CD4-positive, alpha-beta T cell treated with Interleukin-15 for 1 hour (primary cell): ENCODE measurements around the gene ZIC2.

Experiments
- DNase-seq: peaks from one replicate; pipeline ENCODE4 v3.0.0-alpha.2; 2020

The ZIC2 gene

GRCh38 chr13:99988529-99989275 lies 7.1 kb downstream of the ZIC2 start:
- DNase-seq, result no peak

DNA sequence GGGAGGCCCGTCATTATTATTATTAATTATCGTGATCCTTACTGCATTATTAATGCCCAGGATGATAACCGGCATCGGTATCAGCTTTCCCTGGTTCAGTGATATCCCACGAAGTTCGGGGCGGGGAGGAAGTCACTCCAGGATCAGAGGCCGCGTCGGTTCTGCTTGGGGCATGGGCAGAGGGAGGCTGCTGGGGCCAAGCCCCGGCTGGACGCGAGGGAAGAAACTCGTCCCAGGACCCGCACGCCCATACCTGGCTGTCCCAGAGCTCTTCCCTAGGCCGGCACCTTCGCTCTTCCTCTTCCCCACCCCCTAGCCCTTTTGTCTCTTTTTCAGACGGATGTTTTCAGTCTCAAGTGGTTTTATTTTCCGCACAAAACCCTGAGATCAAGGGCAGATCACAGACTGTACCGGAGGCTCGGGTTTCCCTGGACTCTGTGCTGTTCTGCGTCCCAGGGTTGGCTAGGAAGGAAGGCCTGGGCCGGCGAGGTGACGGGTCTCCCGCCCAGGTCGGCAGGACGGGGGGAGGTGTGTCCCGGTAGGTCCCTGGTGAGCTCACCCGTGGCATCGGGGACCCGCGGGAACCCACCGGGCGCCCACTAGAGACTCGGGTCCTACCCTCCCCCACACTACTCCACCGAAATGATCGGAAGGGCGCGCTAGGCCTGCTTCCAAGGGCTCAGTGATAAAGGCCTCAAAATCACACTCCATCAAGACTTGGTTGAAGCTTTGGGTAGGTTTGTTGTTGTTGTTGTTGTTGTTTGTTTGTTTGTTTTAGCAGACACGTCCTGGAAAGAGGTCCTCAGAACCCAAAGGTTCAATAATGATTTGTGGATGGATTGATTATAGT lies 7.9 kb downstream of the ZIC2 start:
- DNase-seq, result no peak

DNA sequence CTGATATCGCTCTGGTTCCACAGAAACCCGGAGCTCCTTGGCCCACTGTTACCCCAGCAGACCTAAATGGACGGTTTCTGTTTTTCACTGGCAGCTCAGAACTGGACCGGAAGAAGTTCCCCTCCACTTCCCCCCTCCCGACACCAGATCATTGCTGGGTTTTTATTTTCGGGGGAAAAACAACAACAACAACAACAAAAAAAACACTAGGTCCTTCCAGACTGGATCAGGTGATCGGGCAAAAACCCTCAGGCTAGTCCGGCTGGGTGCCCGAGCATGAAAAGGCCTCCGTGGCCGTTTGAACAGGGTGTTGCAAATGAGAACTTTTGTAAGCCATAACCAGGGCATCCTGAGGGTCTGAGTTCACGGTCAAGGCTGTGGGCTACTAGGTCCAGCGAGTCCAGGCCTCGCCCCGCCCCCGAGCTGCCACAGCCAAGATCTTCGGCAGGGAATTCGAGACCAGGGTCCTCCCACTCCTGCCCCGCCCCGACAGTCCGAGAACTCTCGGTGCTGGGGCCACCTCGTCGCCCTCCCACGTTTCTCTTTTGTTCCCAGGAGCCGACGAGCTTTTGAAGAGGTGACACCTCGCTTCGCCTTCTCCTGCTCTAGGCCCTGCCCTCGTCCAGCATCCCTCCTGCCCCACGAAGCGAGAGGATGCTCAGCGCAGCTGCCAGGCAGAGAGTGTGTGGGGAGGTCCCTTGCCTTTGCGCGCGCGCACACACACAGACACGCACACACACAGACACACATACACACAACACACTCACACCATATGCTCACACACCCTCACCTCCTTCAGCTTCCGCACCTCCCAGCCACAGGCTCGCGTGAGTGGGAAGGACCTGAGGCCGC lies 8.8 kb downstream of the ZIC2 start:
- no peak for DNase-seq

GRCh38 chr13:99991013-99991827 lies 9.6 kb downstream of the ZIC2 start:
- DNase-seq, result no peak

GRCh38 chr13:99991828-99992775 lies 10.5 kb downstream of the ZIC2 start:
- no peak for DNase-seq

DNA sequence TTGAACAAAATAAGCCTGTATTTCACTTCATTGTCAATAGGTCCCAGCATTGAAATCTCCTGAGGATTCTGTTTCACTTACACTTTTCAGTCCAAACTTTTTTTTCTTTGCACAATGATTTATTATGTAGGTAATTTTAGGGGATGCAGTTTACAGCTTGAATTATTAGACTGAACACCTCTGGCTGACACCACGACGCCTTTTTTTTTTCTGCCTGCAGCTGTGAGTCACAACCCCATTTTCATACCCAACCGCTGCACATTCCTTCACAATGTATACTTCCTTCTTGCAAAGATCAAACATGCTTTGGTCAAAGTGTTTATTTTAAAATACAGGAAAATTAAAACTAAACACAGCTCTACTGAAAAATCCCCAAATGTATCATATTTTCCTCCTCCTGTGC lies 11.4 kb downstream of the ZIC2 start:
- no peak for DNase-seq

DNA sequence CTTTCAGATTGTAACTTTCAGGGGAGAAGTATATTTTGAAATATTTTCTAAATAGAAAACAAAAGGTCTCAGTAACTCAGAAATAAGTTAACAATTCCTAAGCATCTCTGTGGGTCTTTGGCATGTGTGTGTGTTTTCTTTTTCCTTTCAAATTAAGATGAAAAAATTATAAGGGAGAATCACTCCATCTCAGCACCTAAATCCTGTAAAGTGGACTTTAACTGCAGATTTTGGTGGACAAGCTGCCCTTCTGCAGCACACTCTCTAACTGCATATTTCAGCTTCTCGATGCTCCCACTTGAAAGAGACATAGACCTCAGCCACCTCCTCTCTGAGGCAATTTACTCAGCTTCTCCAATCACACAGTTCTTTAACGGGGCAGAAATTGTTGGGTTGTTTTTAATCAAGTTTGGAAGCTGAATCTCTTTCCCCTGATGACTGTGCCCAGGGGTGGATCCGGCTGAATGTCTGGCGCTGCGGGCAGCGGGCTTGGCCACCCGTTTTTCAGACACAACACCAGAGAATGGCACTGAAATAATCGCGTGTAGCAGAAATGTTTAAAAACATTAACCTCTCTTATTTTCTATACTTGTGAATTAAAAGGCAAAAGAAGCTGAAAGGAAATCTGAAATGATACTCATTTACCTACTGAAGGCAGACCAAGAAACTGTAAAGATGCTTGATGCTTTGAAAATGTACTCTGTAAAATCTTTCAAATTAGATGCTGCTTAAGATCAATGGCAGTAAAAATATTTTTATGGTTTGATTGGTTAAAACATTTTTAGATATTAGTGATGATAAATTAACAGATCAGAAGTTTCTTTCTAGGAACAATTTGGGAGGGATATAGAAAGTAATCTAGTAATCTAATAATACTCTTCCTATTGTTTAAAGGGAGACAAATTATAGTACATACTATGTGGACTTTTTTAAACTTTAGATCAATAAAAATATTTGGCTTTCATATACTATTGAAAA lies 12.4 kb downstream of the ZIC2 start:
- no peak for DNase-seq

GRCh38 chr13:99994638-99995020 lies 13.0 kb downstream of the ZIC2 start:
- DNase-seq, result no peak

DNA sequence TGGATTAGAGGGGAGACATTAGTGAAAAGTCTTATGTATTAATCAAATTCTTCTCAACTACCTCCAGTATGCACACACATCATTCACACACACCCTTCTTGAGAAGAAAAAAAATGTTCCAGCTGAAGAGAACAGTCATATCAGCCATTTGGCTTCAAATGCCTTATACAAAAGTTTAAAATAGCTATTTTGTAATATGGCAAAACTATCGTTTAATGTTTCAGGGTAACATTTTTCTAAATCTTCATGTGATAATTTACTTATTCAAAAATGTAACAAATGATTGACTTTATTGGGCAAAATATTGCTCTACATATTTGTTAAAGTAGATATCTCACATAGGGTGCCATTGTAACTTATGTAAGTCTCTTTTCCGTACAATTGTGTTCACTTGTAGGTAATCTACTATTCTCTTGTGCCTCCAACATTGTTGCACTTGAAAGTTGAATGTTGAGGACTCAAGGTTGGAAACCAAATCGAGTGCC lies 13.6 kb downstream of the ZIC2 start:
- DNase-seq, result no peak

GRCh38 chr13:99995589-99996380 lies 14.2 kb downstream of the ZIC2 start:
- DNase-seq, result no peak

- DNase-seq, result no peak
Measured at GRCh38 chr13:99996381-99996973, 14.9 kb downstream of the ZIC2 start.

DNA sequence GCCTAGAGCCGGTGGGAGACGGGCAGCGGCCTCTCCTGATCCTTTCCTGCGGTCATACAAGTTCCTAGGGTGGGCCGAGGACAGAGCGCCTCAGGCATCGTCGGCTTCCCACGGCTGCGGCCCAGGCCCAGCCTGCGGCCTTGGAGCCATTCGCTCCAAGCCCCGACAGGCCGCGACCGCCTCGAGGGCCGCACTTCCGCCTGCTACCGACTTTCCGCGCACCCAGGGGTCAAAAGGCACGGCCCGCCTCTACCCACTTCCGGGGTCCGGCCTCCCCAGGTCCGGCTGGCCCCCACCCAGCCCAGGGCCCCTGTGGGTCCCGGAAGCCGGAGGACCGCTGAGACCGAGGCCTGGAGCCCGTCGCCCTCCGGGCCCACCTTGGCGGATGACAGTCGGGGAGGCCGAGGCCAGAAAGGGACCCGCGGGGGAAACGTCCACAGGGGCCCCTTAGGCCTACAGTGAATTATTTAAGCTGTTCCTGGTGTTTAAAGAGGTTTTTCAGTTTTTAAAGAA lies 16.2 kb downstream of the ZIC2 start:
- DNase-seq, result no peak

DNA sequence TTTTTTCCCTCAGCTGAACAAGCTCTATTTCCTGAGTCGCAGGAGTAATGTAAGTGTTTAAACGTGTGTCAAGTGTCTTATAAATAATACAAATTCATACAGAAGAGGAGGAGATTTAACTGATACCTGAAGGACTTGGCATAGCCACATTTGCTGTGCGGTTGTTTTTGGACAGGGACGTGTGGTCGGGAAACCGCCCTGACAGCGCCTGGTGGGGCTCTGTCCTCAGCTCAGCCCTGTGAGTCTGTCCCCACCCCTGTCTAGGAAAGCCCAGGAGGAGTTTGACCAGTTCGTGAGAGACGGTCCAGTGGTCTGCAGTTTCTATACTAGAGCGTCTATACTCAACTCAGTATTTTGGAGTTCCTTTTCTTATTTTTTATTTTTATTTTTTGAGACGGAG lies 16.7 kb downstream of the ZIC2 start:
- DNase-seq, result no peak

GRCh38 chr13:100014621-100015020 lies 33.0 kb downstream of the ZIC2 start:
- DNase-seq, result no peak

- no peak for DNase-seq
Measured at GRCh38 chr13:100019780-100020356, 38.3 kb downstream of the ZIC2 start.

- DNase-seq, result no peak
Measured at GRCh38 chr13:100022798-100023197, 41.2 kb downstream of the ZIC2 start.

DNA sequence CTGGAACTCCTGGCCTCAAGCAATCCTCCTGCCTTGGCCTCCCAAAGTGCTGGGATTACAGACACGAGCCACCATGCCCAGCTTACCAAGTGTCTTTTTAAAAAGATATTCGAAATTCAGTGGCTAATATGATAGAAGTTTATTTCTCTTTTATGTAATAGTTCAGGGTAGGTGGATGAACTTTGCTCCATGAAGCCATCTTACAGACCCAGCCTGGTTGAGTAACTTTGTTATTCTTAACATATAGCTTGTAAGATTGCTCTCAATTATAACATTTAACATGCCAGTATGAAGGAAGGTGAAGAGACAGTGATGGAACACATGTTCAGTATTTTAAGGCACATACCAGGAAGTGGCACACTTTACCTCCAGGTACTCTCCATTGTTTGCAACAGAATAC lies 42.4 kb downstream of the ZIC2 start:
- DNase-seq, result no peak

GRCh38 chr13:100029933-100030332 lies 48.3 kb downstream of the ZIC2 start:
- no peak for DNase-seq
